Measurements from ENCODE around the gene C2CD2L. TPM values are rescaled to one million over a fixed set of nuclear protein-coding genes. Genes with fewer than 3 reads are reported as not detected.

Gene C2CD2L
- total and polyA plus RNA-seq, 2 donors (not counting 1 experiment from before 2014, with no cell fraction given), result 3.0 TPM

- Histone ChIP-seq H3K9me3 (ENCODE audit: control insufficient read depth, insufficient read depth, low read depth, low read length) (no peaks in the 10 kb centered on the region), H3K27me3 (ENCODE audit: control insufficient read depth, insufficient read depth, low read length) (no peaks in the 10 kb centered on the region), H2AFZ (ENCODE audit: low read length) (no peak overlapping the region), H4K20me1 (ENCODE audit: control insufficient read depth, extremely low read depth, insufficient read depth, low read length) (no peaks in the 10 kb centered on the region), H3K9ac (ENCODE audit: insufficient read depth, low read length) (no peak overlapping the region), H3K4me1 (ENCODE audit: control insufficient read depth, extremely low read depth, insufficient read depth, low read length) (peaks cover 6% of the 10 kb centered on the region), H3K36me3 (ENCODE audit: control insufficient read depth, insufficient read depth, low read length) (no peaks in the 10 kb centered on the region), H3K79me2 (ENCODE audit: control insufficient read depth, insufficient read depth, low read length) (peaks cover 10% of the 10 kb centered on the region), H3K4me3 (replicated peaks in 1 of 4; ENCODE audit: control extremely low read depth in 1 of 4, insufficient read depth in 1 of 4, low read depth in 3 of 4, low read length in 4 of 4) (no peak overlapping the region), H3K27ac (ENCODE audit: insufficient read depth, low read length) (peak overlapping the region; percentile 32), H3K4me2 (ENCODE audit: extremely low read depth, insufficient read depth, low read length) (no peak overlapping the region)
- no peak for TF ChIP-seq EZH2 (IDR thresholded peaks at IDR 0.05; ENCODE audit: low read length, missing control alignments)
- TF ChIP-seq, protein P1, sequence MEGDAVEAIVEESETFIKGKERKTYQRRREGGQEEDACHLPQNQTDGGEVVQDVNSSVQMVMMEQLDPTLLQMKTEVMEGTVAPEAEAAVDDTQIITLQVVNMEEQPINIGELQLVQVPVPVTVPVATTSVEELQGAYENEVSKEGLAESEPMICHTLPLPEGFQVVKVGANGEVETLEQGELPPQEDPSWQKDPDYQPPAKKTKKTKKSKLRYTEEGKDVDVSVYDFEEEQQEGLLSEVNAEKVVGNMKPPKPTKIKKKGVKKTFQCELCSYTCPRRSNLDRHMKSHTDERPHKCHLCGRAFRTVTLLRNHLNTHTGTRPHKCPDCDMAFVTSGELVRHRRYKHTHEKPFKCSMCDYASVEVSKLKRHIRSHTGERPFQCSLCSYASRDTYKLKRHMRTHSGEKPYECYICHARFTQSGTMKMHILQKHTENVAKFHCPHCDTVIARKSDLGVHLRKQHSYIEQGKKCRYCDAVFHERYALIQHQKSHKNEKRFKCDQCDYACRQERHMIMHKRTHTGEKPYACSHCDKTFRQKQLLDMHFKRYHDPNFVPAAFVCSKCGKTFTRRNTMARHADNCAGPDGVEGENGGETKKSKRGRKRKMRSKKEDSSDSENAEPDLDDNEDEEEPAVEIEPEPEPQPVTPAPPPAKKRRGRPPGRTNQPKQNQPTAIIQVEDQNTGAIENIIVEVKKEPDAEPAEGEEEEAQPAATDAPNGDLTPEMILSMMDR (conservative IDR thresholded peaks at IDR 0.05 in 1 of 2, IDR thresholded peaks at IDR 0.05 in 1 of 2; ENCODE audit: low read depth in 1 of 2, low read length in 2 of 2), result no peak
- DNase-seq (ENCODE audit: low read depth in 2 of 2), result peak; percentile 52 to 73
These were observed 44.4 kb upstream of the C2CD2L start for GRCh38 chr11:119062779-119063178.

- H3K9ac ChIP-seq (ENCODE audit: insufficient read depth, low read length), result no peak overlapping the region
- H3K4me2 ChIP-seq (ENCODE audit: extremely low read depth, insufficient read depth, low read length), result no peak overlapping the region
- peaks cover 3% of the 10 kb centered on the region for H3K36me3 ChIP-seq (ENCODE audit: control insufficient read depth, insufficient read depth, low read length)
- no peak overlapping the region for H2AFZ ChIP-seq (ENCODE audit: low read length)
- DNase-seq (ENCODE audit: low read depth in 2 of 2), result peak; percentile 20 to 44
- H3K79me2 ChIP-seq (ENCODE audit: control insufficient read depth, insufficient read depth, low read length), result peaks cover 19% of the 10 kb centered on the region
- no peaks in the 10 kb centered on the region for H3K9me3 ChIP-seq (ENCODE audit: control insufficient read depth, insufficient read depth, low read depth, low read length)
- H4K20me1 ChIP-seq (ENCODE audit: control insufficient read depth, extremely low read depth, insufficient read depth, low read length), result no peaks in the 10 kb centered on the region
- H3K27me3 ChIP-seq (ENCODE audit: control insufficient read depth, insufficient read depth, low read length), result no peaks in the 10 kb centered on the region
- H3K4me3 ChIP-seq (replicated peaks in 1 of 4; ENCODE audit: control extremely low read depth in 1 of 4, insufficient read depth in 1 of 4, low read depth in 3 of 4, low read length in 4 of 4), result no peak overlapping the region
- H3K4me1 ChIP-seq (ENCODE audit: control insufficient read depth, extremely low read depth, insufficient read depth, low read length), result peaks cover 6% of the 10 kb centered on the region
- TF ChIP-seq, protein P1 (conservative IDR thresholded peaks at IDR 0.05 in 1 of 2, IDR thresholded peaks at IDR 0.05 in 1 of 2; ENCODE audit: low read depth in 1 of 2, low read length in 2 of 2), result peak; percentile 47 to 61
- no peak for TF ChIP-seq EZH2 (IDR thresholded peaks at IDR 0.05; ENCODE audit: low read length, missing control alignments)
- H3K27ac ChIP-seq (ENCODE audit: insufficient read depth, low read length), result no peak overlapping the region
These were observed 41.8 kb upstream of the C2CD2L start for GRCh38 chr11:119065369-119065768.

- peak within 1 kb of the TSS; percentile 94 for H3K27ac ChIP-seq (ENCODE audit: insufficient read depth, low read length)
- peak within 1 kb of the TSS; percentile 78 for H2AFZ ChIP-seq (ENCODE audit: low read length)
- DNase-seq (ENCODE audit: low read depth in 2 of 2), result peak; percentile 93 to 96
- H3K4me3 ChIP-seq (replicated peaks in 1 of 4; ENCODE audit: control extremely low read depth in 1 of 4, insufficient read depth in 1 of 4, low read depth in 3 of 4, low read length in 4 of 4), result peak within 1 kb of the TSS; percentile 78 to 100 (median 89)
- no peaks in the 10 kb centered on the region for H3K27me3 ChIP-seq (ENCODE audit: control insufficient read depth, insufficient read depth, low read length)
- H3K4me1 ChIP-seq (ENCODE audit: control insufficient read depth, extremely low read depth, insufficient read depth, low read length), result peaks cover 4% of the 10 kb centered on the region
- H3K36me3 ChIP-seq (ENCODE audit: control insufficient read depth, insufficient read depth, low read length), result peaks cover 6% of the 10 kb centered on the region
- H3K79me2 ChIP-seq (ENCODE audit: control insufficient read depth, insufficient read depth, low read length), result peaks cover 19% of the 10 kb centered on the region
- no peaks in the 10 kb centered on the region for H3K9me3 ChIP-seq (ENCODE audit: control insufficient read depth, insufficient read depth, low read depth, low read length)
- TF ChIP-seq EZH2 (IDR thresholded peaks at IDR 0.05; ENCODE audit: low read length, missing control alignments), result no peak
- TF ChIP-seq, protein P1 (conservative IDR thresholded peaks at IDR 0.05 in 1 of 2, IDR thresholded peaks at IDR 0.05 in 1 of 2; ENCODE audit: low read depth in 1 of 2, low read length in 2 of 2), result no peak
- H3K4me2 ChIP-seq (ENCODE audit: extremely low read depth, insufficient read depth, low read length), result peak within 1 kb of the TSS; percentile 39
- no peaks in the 10 kb centered on the region for H4K20me1 ChIP-seq (ENCODE audit: control insufficient read depth, extremely low read depth, insufficient read depth, low read length)
- peak within 1 kb of the TSS; percentile 70 for H3K9ac ChIP-seq (ENCODE audit: insufficient read depth, low read length)
These were observed 39.5 kb upstream of the C2CD2L start, which contains the start of gene VPS11 for GRCh38 chr11:119067371-119068222. Gene VPS11 (plus strand): TSS chr11:119067818. CDS start chr11:119067824, 6 bp downstream.

Measured in fibroblast of lung (primary cell).